Gastrocnemius medialis (tissue), 4 donors: Measurements from ENCODE around the gene BMP2K. TPM values are rescaled to one million over a fixed set of nuclear protein-coding genes. Genes with fewer than 3 reads are reported as not detected.

Source experiments
- ATAC-seq, 2 donors: fragments of 150-250 bp; one replicate each; pipeline ENCODE4 v1.9.1; 2016
- DNase-seq, 2 donors: peaks; one replicate each; pipeline ENCODE4 v3.0.0-alpha.2; 2019
- H3K27ac ChIP-seq, 4 donors: fragments of 200-600 bp; sonication (generic); 1 replicate in 1 of 4; 2 replicates in 3 of 4; pipeline ENCODE4 v1.5.1; 2016 to 2018; ENCODE audit warnings: mild to moderate bottlenecking in 2 of 4, moderate library complexity in 1 of 4
- H3K27me3 ChIP-seq, 3 donors: fragments of 200-600 bp; sonication (generic) in 2 of 3; 1 replicate in 1 of 3; 2 replicates in 2 of 3; pipeline versions ENCODE4 v1.5.1 to v1.6.0; 2016 to 2019; ENCODE audit warnings: mild to moderate bottlenecking in 1 of 3, moderate library complexity in 1 of 3
- H3K36me3 ChIP-seq, 2 donors: fragments of 200-600 bp; sonication (generic) in 1 of 2; one replicate each; pipeline ENCODE4 v1.5.1; 2017 to 2018
- H3K4me1 ChIP-seq, 2 donors: fragments of 200-600 bp; sonication (generic) in 1 of 2; one replicate each; pipeline ENCODE4 v1.5.1; 2016 to 2017; ENCODE audit warnings: mild to moderate bottlenecking in 2 of 2
- H3K4me3 ChIP-seq, 4 donors: fragments of 200-600 bp; sonication (generic) in 3 of 4; 1 replicate in 1 of 4; 2 replicates in 3 of 4; pipeline ENCODE4 v1.5.1; 2016 to 2019; ENCODE audit warnings: mild to moderate bottlenecking in 2 of 4
- H3K9me3 ChIP-seq, 3 donors: fragments of 200-600 bp; sonication (generic) in 2 of 3; 1 replicate in 1 of 3; 2 replicates in 2 of 3; pipeline ENCODE4 v1.5.1; 2016 to 2019
- CTCF ChIP-seq, 5 experiments: fragments of 450-650 bp in 3 of 5; fragments of 200-600 bp in 2 of 5; sonication (generic) in 2 of 5; IDR thresholded peaks in 4 of 5; conservative IDR thresholded peaks in 1 of 5; 1 replicate in 4 of 5; 2 replicates in 1 of 5; pipeline ENCODE4 v1.5.1; 2016 to 2019; ENCODE audit warnings: antibody characterized with exemption in 5 of 5, mild to moderate bottlenecking in 3 of 5, moderate library complexity in 3 of 5
- POLR2A ChIP-seq, 2 donors: fragments of 450-650 bp; IDR thresholded peaks; one replicate each; pipeline ENCODE4 v1.6.1; 2017; ENCODE audit warnings: antibody characterized with exemption in 2 of 2, mild to moderate bottlenecking in 2 of 2, moderate library complexity in 2 of 2
- in situ Hi-C, 4 donors: fragments of 200-750 bp; cut with MboI; loops; one replicate each; pipeline versions ENCODE4 v1.15.0 to v1.8.0; 2017; ENCODE audit warnings: low sequenced_read_pairs in 4 of 4
- intact Hi-C: fragments of 100-400 bp; cut with DNase I; formaldehyde crosslinking; loops from one replicate; pipeline ENCODE4 v1.15.1; 2023; ENCODE audit warnings: low total_unique reads
- total RNA-seq, 4 donors: library from RNA; depleted of rRNA; stranded (reverse); fragments of >200 nt; gene quantifications; one replicate each; pipeline versions ENCODE4 v1.1.0 to v1.2.3, GENCODE V29; 2016

The BMP2K gene
- total RNA-seq, 4 donors from 2014 or later = 16.6 to 20.4 (median 17.2) TPM

GRCh38 chr4:78768452-78769180 is 7.5 kb upstream of the BMP2K start:
- intact Hi-C loops (no loop called here), in situ Hi-C loops (no loop called here)
- no peaks in the 10 kb centered on the region for H3K36me3 ChIP-seq
- no peak overlapping the region for H3K4me3 ChIP-seq
- DNase-seq (no peak), ATAC-seq (no peak)
- H3K27ac ChIP-seq = no peak overlapping the region
- no peak for TF ChIP-seq POLR2A (IDR thresholded peaks at IDR 0.05)
- no peak for TF ChIP-seq CTCF (IDR thresholded peaks at IDR 0.05 in 4 of 5, conservative IDR thresholded peaks at IDR 0.05 in 1 of 5)
- no peaks in the 10 kb centered on the region for H3K9me3 ChIP-seq
- no peaks in the 10 kb centered on the region for H3K27me3 ChIP-seq
- no peaks in the 10 kb centered on the region for H3K4me1 ChIP-seq

DNA sequence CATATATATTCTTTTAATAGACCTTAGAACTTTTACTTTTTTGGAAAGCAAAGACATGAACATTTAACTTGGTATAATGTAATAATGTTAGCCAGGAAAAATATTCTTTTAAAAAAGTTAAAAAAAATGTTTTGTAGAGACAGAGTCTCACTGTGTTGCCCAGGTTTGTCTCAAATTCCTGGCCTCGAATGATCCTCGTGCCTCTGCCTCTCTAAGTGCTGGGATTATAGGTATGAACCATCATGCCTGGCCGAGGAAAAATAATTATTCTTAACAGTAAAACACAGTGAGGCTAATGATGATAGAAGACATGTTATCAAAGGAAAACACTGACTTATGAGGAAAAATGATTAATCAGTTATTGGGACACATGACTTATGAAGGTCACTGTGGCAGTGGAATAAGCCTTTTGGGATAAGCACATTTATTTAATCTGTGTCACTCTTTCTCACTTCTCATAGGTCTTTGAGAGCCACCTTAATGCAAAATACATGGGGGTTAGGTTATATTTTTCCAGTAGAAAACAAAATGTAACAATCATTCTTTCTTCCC is 6.0 kb upstream of the BMP2K start:
- no peaks in the 10 kb centered on the region for H3K27me3 ChIP-seq
- ATAC-seq (no peak), DNase-seq (no peak)
- H3K4me1 ChIP-seq = peaks cover 0 to 8% of the 10 kb centered on the region in 2 donors
- H3K9me3 ChIP-seq = no peaks in the 10 kb centered on the region
- intact Hi-C loops = loop anchor here (10.0 kb wide), 1 partner anchor 155 kb away; no protein-coding TSS in a partner anchor
- H3K36me3 ChIP-seq = no peaks in the 10 kb centered on the region
- in situ Hi-C loops = loop anchor here in 1 of 4 donors (10.0 kb wide), 2 partner anchors 95 to 125 kb away; no protein-coding TSS in a partner anchor
- no peak overlapping the region for H3K27ac ChIP-seq
- H3K4me3 ChIP-seq = no peak overlapping the region
- no peak for TF ChIP-seq POLR2A (IDR thresholded peaks at IDR 0.05)

DNA sequence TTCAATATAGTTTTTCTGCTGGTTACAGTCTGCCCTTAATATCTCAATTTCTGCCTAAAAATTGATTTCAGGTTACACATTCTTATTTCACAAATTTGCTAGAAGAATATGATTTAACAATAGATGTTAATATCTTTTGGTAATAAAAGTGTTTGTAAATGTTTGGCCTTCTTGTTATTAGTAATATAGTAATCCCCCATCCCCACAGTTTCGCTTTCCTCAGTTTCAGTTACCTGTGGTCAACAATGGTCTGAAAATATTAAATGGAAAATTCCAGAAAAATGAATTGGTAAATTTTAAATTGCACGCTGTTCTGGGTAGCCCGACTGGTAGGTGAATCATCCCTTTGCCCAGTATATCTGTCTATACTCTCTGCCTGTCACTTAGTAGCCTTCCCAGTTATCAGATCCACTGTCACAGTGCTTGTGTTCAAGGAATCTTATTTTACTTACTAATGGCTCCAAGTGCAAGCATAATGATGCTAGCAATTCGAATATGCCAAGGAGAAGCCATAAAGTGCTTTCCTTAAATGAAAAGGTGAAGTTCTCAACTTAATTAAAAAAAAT is 3.5 kb upstream of the BMP2K start:
- in situ Hi-C loops = loop anchor here in 1 of 4 donors (10.0 kb wide), 2 partner anchors 92 to 128 kb away; no protein-coding TSS in a partner anchor
- DNase-seq (no peak), ATAC-seq (no peak)
- no peaks in the 10 kb centered on the region for H3K27me3 ChIP-seq
- H3K36me3 ChIP-seq = no peaks in the 10 kb centered on the region
- H3K9me3 ChIP-seq = no peaks in the 10 kb centered on the region
- H3K27ac ChIP-seq = no peak overlapping the region
- TF ChIP-seq POLR2A (IDR thresholded peaks at IDR 0.05) (no peak), CTCF (IDR thresholded peaks at IDR 0.05 in 4 of 5, conservative IDR thresholded peaks at IDR 0.05 in 1 of 5) (no peak)
- H3K4me1 ChIP-seq = peaks cover 5 to 16% of the 10 kb centered on the region in 2 donors
- no peak overlapping the region for H3K4me3 ChIP-seq
- intact Hi-C loops = loop anchor here (10.0 kb wide), 1 partner anchor 158 kb away; no protein-coding TSS in a partner anchor

DNA sequence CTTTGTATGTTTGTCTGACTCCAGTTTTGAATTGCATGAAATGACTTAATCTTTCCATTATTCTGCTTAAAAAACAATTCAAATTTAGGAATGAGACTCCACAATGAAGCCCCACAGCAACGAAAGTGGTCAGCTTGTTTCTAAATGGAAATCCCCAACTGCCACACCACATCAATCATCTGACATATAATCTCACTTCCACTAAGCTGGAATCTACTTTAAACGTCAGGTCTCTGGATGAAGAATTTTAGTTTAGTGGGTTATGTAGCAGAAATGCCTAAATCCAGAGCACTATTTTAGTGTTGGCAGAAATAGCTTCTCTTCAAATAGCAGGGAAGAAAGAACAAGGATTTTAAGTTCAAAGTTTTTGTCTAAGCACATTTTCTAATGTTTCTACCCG is 1.7 kb upstream of the BMP2K start:
- ATAC-seq = no peak
- in situ Hi-C loops (loop anchor here in 1 of 4 donors (10.0 kb wide), 2 partner anchors 90 to 130 kb away; no protein-coding TSS in a partner anchor), intact Hi-C loops (loop anchor here (10.0 kb wide), 1 partner anchor 160 kb away; no protein-coding TSS in a partner anchor)
- TF ChIP-seq POLR2A (IDR thresholded peaks at IDR 0.05) (no peak), CTCF (IDR thresholded peaks at IDR 0.05 in 4 of 5, conservative IDR thresholded peaks at IDR 0.05 in 1 of 5) (no peak)
- Histone ChIP-seq H3K27ac (peak overlapping the region in 3 of 4 donors; percentile 97 to 100 (median 99)), H3K4me3 (no peak overlapping the region), H3K4me1 (peaks cover 22 to 32% of the 10 kb centered on the region in 2 donors), H3K36me3 (no peaks in the 10 kb centered on the region), H3K27me3 (no peaks in the 10 kb centered on the region), H3K9me3 (no peaks in the 10 kb centered on the region)
- no peak for DNase-seq
